ENCODE results near the gene ADA.

GRCh38 chr20:44576297-44576696 is 75.2 kb downstream of the ADA start:
- TF ChIP-seq CTCF (IDR thresholded peaks at IDR 0.05) (peak; percentile 49), GABPA (IDR thresholded peaks at IDR 0.05; ENCODE audit: low read depth) (no peak), ZBTB33 (IDR thresholded peaks at IDR 0.05; ENCODE audit: borderline replicate concordance, low read depth) (no peak), NRF1 (IDR thresholded peaks at IDR 0.05; ENCODE audit: low read depth, low read length) (no peak), POLR2AphosphoS5 (IDR thresholded peaks at IDR 0.05; ENCODE audit: low read depth, low read length) (no peak), REST (IDR thresholded peaks at IDR 0.05; ENCODE audit: low read depth, low read length) (no peak), RCOR1 (IDR thresholded peaks at IDR 0.05; ENCODE audit: low read length) (no peak), TEAD4 (IDR thresholded peaks at IDR 0.05; ENCODE audit: borderline replicate concordance, insufficient read depth) (no peak), ELF1 (IDR thresholded peaks at IDR 0.05) (no peak), RFX5 (IDR thresholded peaks at IDR 0.05; ENCODE audit: low read length) (no peak), TCF12 (IDR thresholded peaks at IDR 0.05) (no peak), SMC3 (IDR thresholded peaks at IDR 0.05; ENCODE audit: low read depth, low read length) (no peak), USF2 (IDR thresholded peaks at IDR 0.05; ENCODE audit: borderline replicate concordance, low read depth, low read length) (no peak), SIN3A (IDR thresholded peaks at IDR 0.05; ENCODE audit: borderline replicate concordance, low read depth, low read length) (no peak)

All from SK-N-SH (cell line).